Umbilical cord (tissue), 2 donors: ENCODE results near the gene BTBD17. TPM values are rescaled to one million over a fixed set of nuclear protein-coding genes. Genes with fewer than 3 reads are reported as not detected.

ENCODE experiments used
- DNase-seq: peaks from one replicate; pipeline ENCODE4 v3.0.0-alpha.2; 2015; ENCODE audit warnings: low spot score
- total RNA-seq: library from RNA; depleted of rRNA; stranded (reverse); fragments of >200 nt; gene quantifications from one replicate; pipeline ENCODE4 v1.2.3, GENCODE V29; 2014; ENCODE audit warnings: low replicate concordance; ENCODE audit not compliant: insufficient read depth

The BTBD17 gene
- total RNA-seq, 1 donor from 2014 or later: not detected

DNA sequence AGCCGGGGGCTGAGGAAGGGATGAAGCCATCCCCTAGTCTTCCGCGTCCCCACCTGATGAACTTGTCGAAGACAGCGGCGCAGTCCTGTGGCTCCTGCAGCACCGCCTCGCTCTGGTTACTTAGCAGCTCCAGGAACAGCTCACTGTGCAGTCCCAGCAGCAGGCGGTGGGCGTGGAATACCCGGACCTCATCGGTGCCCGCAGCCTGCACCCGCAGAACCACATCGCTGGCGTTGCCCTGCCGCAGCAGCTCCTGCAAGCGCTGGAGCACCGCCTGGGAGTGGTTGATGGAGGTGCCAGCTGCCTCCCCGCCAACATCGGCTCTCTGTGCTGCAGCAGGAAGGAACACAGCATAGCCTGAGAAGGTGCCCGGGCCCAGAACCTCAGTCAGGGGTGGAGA is 1.8 kb downstream of the BTBD17 start:
- DNase-seq: no peak

DNA sequence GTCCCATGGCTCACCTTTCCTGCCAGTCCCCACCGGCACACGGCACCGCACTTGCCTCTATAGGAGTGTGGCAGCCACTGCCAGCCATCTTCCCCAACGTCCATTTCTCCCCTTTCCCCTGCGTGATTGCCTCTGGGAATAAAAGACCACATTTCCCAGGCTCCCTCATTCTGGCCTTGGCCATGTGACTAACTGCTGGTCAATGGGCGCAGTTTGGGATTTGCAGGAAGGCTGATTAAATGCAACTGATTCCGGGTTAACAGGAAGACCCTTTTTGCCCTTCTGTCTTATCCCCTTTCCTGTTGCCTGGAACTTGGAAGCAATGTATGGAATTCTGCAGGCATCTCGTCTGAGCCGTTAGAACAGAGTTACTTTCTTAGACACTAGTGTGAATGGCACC is 3.0 kb downstream of the BTBD17 start:
- DNase-seq: no peak

DNA sequence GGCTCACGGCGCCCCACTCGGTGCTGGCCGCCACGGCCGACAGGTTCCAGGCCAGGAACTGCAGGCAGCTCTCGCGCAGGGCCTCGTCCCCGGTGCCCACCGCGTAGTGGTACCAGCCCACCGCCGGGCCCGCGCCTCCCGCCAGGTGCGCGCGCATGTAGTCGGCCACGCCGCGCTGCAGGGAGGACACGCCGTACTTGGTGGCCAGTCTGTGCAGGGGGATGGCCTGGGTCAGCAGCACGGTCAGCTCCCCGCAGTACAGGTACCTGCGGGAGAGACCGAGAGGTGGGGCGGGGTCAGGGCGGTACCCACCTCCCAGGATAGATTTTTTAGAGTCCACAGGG is 4.2 kb downstream of the BTBD17 start:
- no peak for DNase-seq

DNA sequence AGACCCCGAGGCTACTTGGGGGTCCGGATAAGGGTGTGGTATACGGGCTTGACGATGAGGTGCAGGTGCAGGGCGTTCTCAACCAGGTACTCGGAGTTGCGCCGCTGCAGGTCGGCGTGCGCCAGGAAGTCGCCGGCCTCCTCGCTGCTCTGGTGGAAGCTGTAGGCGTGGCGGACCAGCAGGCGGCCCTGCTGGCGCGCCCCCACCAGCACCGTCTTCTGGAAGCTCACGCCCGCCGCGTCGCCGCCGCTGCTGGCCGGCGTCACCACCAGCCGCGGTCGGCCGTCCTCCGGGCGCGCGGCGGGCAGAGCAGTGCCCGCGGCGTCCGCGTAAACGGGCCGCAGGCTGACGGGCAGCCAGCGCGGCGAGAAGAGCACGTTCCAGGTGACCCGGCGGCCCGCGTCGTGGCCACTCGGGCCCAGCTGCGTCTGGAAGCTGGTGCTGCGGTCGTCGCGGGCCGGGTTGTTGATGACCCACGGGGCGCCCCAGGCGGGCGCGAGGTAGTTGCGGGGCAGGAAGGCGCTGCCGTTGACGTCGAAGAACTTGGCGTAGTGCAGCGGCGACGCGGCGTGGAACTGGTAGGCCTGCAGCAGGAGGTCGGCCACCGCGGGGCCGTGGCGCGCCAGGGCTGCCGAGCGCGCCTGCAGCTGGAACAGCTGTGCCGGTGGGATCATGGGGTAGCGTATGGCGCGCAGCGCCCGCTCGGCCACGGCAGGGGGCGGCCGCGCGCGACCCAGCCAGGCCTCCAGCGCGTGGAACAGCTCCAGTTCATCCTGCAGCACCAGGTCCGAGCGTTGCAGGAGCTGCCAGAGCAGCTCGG is 4.8 kb downstream of the BTBD17 start:
- DNase-seq: no peak

DNA sequence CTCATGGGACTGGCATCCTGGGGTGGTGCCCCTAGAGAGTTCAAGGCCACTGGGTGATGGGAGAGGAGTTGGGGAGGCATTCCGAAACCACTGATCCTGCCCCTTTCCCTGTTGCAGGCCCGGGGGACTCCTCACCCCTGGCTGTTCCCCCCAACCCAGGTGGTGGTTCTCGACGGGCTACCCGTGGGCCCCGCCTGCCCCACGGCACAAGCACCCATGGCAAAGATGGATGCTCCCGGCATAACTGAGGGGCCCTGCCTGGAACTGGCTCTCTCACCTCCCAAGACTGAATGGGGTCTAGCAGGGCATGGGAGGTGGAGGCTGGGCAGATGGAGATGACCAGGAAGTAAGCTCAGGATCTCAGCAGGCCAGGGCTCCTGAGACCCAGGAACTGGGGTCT is 6.6 kb downstream of the BTBD17 start:
- DNase-seq: no peak

DNA sequence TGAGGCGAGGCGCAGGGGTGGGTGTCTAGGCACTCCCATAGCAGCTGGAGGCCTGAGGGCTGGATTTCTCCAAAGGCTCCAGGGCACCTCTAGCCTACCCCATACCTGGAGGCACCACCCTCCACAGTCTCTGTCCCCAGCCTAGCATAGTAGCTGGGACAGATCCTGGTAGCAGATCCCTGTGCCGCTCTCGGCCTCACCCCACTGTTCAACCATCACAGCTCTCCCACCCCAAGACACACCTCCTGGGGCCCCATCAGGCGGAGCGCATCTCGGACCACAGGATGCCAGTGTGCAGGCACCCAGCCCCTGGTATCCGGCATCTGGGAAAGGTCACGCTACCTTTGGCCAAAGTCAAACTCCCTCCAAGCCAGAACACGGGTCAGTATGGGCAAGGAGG is 7.1 kb downstream of the BTBD17 start:
- no peak for DNase-seq

DNA sequence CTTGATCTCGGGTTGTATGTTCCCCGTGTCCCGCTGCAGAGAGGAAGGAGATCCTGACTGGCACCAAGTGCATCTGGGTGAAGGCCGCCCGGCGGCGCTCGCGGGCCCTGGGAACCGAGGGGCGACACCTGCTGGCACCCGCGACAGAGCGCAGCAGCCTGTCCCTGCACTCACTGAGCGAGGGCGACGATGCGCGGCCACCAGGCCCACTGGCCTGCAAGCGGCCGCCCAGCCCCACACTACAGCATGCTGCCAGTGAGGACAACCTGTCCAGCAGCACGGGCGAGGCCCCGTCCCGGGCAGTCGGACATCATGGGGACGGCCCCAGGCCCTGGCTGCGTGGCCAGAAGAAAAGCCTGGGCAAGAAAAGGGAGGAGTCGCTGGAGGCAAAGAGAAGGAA is 7.5 kb downstream of the BTBD17 start:
- no peak for DNase-seq

DNA sequence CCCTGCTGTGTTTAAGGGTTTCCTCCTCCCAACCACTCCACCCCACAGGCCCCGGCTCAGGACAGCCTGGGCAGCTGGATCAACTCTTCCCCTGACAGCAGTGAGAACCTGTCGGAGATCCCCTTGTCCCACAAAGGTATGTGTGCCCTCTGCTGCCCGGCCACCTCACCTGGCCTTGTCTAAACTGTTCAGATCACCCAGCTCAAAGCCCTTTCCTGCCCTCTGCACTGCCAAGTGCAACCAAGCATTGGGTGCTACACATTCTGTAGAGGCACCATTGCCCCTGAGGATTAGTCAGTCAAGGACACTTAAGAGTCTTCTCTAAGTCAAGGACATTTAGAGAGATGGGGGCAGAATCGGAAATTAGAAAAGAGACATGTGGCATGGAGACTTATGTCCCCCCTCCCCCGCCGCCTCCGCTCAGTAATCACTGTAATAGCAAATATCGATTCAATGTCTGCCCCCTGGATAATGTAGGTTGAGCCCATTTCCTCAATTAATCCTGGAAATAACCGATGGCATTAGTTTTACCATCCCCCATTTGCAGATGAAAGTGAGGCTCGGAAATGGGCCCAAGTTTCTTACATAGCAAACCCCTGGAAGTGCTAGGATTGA is 8.1 kb downstream of the BTBD17 start:
- no peak for DNase-seq

DNA sequence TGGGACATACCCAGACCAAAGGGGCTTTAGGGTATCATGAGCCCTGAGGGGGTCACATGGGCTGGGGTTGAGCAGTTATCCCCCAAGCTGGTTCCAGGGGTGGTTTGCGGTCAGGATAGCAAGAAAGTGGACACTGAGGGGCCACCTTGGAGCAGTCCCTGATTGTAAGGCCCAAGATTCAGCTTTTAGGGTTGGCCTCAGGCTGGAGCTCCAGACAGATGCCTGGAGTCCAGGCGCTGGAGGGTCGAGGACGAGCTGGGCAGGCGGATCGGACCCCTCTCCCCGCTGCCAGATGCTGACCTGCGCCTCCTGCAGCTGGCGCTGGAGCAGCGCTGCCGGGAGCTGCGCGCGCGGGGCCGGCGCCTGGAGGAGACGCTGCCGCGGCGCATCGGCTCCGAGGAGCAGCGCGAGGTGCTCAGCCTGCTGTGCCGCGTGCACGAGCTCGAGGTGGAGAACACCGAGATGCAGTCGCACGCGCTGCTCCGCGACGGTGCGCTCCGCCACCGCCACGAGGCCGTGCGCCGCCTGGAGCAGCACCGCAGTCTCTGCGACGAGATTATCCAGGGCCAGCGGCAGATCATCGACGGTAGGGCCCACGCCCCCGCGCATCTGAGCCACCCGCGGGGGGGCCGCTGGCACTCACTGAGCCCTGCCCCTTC is 10.0 kb downstream of the BTBD17 start:
- no peak for DNase-seq

DNA sequence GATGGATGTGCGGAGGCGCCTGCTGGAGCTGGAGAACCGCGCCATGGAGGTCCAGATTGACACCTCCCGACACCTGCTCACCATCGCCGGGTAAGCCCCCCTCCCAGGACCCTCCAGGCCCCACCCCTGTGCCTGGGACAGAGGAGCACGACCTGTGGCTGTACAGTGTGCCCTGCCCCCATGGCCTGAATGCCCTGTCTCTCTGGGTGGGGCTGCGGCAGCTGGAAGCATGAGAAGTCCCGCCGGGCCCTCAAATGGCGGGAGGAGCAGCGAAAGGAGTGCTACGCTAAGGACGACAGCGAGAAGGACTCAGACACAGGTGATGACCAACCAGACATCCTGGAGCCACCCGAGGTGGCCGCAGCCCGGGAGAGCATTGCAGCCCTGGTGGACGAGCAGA is 11.2 kb downstream of the BTBD17 start:
- no peak for DNase-seq

DNA sequence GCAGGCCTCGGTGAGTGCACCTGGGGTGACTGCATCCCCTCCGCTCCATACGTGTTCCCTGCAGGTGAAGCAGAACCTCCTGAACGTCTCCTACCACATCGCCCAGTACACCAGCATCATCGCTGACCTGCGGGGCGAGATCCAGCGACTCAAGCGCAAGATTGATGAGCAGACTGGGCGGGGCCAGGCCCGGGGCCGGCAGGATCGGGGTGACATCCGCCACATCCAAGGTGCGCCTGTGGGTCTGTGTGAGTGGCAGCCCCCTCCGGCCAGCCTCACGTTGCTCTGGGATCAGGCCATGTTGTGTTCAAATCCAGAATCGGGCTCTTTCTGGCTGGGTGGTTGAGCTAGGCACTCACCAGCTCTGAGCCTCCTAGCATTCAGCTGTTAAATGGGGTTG is 12.5 kb downstream of the BTBD17 start:
- no peak for DNase-seq

DNA sequence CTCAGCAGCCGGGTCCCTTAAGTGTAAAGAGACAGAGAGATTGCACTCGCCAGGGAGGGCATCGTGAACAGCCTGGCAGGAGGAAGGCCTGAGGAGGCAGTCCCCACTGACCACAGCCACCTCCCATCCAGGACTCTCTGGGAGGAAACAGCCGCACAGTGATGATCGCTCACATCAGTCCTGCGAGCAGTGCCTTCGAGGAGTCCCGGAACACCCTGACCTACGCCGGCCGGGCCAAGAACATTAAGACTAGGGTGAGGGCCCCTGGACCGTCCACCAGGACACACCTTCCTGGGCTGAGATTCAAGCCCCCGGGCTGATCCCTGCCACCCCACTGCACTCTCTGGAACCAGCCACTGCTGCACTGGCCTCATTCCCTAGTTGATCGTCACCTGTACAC is 14.0 kb downstream of the BTBD17 start:
- DNase-seq: no peak

DNA sequence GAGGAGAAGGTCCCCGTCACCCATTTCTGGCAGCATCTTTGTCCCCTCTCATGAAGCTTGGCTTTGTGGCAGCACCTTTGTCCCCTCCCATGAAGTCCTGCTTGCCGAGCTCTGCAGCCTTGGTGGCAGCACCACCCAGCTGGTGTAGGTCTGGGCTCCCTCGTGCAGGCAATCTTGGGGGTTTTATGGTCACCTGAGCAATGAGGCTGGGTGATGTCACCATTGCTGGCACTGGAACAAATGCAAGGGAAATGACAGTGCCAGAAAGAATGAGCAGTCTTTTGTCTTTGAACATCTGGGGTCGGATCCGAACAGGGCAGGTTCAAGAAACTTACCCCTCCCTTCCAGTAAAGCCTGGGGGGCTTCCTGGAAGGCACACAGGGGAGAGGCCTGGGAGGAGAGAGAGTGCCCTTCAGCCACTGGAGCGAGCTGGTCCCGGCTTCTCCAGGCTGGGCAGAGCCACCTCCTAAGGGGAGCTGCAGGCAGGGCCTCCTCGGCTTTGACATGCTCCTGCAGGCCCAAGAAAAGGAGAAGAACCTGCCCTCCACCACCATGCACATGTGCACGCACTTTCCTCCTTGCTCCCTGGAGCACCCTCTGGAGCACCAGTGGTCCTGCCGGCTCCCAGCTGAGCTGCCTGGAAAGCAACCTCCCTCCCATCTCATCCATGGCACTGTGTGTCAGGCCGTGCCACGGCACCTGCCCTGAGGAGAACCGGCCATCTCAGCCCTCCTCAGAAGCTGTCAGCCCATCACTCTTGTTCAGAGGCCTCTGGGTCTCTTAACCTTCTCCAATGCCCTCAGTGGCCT is 16.0 kb downstream of the BTBD17 start:
- DNase-seq: no peak

DNA sequence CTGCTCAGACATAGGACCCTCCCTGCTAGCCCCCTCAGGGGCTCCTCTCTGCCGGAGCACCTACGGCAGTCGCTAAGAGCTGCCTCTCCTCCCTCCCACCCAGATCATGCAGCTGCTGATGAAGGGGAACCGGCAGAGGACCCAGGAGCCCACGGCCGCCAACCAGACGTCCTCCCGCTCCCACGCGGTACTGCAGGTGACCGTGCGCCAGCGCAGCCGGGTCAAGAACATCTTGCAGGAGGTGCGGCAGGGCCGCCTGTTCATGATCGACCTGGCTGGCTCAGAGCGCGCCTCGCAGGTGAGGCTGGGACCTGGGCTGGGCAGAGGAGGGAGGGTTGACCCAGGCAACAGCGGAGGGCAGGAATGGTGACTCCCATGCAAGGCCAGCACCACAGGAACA is 17.0 kb downstream of the BTBD17 start:
- no peak for DNase-seq

DNA sequence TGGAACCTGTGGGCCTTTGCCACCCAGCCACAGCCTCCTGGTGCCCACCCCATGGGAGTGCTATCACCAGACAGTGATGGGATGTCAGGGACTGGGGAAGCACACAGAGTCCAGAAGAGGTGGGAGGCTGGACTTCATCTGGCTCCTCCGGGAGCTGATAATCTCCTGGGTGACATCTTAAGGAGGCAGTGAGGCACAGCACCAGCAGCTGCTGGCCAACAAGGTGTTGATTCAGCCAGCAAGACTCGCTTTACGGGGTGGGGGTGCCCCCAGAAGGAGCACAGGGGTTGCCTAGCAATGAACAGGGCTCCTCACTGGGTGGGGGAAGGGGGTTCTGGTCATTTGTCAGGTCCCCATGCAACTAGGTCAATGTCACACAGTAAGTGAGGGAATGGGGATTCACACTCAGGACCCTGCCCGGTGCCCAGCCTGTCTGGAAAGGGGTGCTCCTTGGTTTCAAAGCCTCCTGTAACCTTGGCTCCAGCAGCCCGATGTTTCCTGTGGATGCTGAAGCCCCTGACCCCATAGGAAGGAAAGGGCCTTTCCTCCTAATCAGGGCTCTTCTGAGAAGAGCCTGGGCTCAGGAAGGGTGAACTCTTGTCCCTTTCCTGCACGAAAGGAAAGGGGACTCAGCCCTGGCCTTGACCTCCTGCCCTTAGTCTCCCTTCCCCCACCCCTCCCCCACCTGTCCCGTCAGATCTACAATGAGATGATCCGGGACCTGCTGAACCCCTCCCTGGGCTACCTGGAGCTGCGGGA is 18.0 kb downstream of the BTBD17 start:
- no peak for DNase-seq

DNA sequence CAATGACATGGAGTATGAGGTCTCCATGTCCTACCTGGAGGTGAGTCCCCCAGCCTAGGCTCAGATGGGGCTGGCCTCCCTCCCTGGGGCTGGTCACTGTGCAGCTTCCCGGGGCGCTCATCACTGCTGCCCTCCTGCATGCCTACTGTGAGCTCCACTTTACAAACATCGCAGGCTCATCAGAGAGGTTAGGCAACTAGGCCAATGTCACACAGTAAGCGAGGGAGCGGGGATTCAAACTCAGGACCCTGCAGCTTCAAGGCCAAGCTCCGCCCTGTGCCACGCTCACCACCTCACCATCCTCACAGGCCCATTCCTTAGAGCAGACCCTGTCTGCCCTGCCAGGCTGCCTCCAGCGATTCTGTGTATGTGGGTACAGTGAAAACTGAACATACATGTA is 18.5 kb downstream of the BTBD17 start:
- no peak for DNase-seq

DNA sequence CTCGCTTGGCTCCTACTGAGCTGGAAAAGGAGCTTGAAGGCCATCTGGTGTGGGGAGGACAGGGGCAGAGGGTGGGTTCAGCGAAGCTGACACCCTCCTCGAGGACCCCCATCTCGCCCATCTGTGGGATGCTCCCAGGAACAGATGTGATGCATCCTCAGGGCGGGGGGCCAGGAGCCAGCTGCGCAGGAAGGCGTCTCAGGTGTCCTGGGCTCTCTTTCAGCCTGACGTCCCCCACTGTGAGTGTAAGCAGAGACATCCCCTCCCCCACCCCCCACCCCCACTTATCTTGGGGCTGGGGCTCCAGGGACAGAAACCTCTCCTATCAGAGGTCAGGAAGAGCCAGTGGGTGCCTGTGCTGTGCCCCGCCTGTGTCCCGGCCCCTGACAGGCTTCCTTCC is 19.4 kb downstream of the BTBD17 start:
- no peak for DNase-seq

DNA sequence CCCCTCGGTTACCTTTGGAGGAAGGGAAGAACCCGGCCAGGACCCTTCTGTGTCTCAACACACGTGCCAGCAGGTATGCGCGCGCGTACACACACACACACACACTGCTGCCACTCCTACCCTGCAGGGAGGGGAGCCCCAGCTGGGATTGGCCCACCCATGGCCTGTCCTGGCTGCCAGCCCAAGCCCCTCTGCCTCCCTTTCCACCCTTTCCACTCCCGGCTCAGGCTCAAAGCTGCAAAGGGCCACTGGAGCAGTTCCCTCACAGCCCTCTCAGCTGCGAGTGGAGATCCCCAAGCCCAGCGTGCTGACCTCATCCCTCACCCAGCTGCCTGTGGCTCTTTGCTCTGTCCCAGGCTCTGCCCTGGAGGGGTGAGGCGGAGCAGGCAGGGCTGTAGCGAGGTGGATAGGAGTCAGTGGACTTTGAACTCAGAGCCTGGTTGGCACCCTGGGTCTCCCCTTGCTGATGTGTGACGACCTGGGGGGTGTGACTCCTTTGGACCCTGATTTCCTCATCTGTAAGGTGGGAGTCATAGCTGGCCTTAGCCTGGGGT is 21.1 kb downstream of the BTBD17 start:
- DNase-seq: no peak

DNA sequence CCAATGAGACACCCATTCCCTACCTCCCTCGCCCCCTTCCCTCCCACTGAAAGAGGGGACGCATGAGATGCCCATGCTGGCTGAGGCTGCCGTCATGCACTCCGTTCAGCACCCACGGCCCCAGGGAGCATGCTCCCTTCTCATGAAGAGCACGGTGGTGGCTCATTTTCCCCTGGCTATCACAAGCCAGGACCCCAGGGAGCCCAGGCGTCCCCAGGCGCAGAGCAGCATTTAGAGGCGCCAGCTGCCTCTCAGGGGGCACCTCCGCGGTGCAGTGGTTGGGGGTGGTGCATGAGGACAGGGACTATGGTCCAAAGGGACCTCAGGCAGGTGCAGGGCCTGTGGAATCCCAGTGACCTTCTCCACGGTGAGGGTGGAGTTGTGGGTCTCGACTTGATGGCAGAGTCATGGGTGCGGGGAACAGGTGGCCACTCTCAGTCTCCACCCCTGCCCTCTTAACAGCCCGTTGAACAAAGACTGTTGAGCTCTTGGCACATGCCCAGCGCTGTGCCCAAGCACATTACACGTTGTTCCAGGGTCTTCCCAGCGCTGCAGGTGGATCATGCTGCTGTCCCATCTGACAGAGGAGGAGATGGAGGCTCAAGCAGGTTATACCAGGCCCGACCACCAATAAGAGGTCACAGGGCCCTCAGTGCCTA is 22.0 kb downstream of the BTBD17 start:
- DNase-seq: no peak

DNA sequence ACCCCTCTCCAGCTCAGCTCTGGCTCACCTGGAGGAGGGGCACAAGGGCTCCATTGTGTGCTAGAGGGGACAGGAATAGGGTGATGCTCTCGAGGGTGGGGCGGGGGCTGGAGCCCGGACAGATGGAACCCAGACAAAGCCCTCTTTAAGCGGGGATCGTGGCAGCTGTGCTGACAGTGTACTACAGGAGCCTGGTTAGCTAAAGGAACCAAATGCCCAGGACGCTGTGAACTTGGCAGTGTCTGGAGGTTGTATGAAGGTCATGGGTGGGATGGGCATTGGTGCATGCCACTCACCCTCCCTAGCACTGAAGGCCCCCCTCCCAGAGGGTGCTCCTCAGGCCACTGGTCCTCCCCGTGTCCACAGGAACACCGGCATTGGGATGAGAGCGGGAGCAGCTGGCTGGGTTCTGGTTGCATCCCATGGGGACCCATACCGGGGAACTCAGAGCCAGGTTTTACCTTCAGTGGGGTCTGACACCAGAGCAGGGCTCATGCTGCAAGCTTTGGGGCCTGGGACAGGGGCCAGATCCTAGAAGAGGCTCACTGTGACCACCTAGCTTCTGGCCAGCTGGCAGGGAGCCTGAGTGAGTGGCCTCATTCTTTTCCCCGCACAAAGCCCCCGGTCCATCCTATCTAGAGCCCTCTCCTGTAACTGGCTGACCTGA is 23.7 kb downstream of the BTBD17 start:
- no peak for DNase-seq
